Forelimb muscle (tissue), 1 donor: Measurements from ENCODE around the gene SENP7. TPM values are rescaled to one million over a fixed set of nuclear protein-coding genes. Genes with fewer than 3 reads are reported as not detected.
"Not testable (repeated sequence)": the region's sequence is repeated elsewhere in the genome, so short reads cannot be mapped to it uniquely, and the experiment has no call there.

ENCODE experiments used
- DNase-seq: peaks from one replicate; pipeline ENCODE4 v3.0.0-alpha.2; 2013; ENCODE audit warnings: low read depth
- polyA plus RNA-seq: library from polyadenylated mRNA; unstranded; fragments of 120-200 nt; gene quantifications from one replicate; pipeline ENCODE4 v1.2.1, GENCODE V29; 2013; ENCODE audit not compliant: insufficient read length

SENP7 gene
- polyA plus RNA-seq, 1 donor, result 36.9 TPM

- no peak for DNase-seq
Measured at GRCh38 chr3:101454629-101455028, 58.4 kb downstream of the SENP7 start.

DNA sequence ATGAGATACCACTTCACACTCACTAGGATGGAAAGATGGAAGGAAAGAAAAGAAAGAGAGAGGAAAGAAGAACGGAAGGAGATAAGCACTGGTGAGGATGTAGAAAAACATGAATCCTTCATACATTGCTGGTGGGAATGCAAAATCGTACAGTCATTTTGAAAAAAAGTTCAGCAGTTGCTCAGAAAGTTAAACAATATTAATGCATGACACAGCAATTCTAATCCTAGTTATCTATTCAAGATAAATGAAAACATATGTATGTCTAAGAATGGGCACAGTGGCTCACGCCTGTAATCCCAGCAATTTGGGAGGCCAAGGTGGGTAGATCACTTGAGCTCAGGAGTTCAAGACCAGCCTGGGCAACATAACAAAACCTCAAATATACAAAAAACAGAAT, 59.1 kb downstream of the SENP7 start:
- DNase-seq, result no peak

GRCh38 chr3:101438641-101439040, 74.4 kb downstream of the SENP7 start:
- not testable (repeated sequence) for DNase-seq

DNA sequence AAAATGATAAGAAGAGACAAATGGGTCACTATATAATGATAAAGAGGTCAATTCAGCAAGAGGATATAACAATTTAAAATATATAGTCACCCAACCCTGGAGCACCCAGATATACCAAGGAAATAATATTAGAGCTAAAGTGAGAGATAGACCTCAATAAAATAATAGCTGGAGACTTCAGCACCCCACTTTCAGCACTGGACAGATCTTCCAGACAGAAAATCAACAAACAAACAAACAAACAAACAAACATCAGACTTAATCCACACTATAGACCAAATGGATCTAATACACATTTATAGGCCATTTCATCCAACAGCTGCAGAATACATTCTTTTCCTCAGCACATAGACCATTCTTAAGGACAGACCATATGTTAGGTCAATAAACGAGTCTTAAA, 79.4 kb downstream of the SENP7 start:
- DNase-seq, result no peak

GRCh38 chr3:101423984-101424888, 88.8 kb downstream of the SENP7 start:
- no peak for DNase-seq

GRCh38 chr3:101418851-101419250, 94.2 kb downstream of the SENP7 start:
- DNase-seq, result no peak

GRCh38 chr3:101414121-101414520, 98.9 kb downstream of the SENP7 start:
- DNase-seq, result no peak

DNA sequence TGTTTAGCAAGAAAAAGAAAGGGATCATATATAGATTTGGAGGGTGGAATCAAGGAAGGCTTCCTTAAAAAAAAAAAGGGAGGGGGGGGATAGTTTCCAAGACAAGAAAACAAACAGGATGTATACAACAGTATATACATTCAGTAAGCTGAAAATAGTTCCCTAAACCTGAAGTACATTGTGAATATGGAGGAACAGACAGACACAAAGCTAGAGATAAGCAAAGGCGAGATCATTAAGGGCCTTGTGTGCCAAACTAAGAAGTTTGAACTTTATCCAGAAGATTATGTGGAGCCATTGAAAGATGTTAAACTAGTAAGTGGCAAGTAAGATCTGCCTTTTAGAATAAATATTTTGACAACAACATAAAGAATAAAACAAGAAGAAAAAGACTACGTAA, 99.4 kb downstream of the SENP7 start:
- no peak for DNase-seq

GRCh38 chr3:101391413-101391950, 121.5 kb downstream of the SENP7 start:
- DNase-seq, result no peak

DNA sequence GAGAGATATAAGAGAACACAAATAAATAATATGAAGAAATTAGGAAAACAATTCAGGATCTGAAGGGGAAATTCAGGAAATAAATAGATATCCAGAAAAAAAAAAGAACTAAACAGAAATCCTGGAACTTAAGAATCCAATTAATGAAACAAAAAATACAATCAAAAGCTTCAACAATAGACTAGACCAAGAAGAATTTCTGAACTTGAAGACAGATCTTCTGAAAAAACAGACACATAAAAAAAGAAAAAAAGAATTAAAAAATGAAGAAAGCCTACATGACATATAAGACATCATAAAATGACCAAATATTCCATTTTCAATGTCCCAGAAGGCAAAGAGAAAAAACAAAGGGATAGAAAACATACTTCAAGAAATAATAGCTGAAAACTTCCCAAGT, 124.3 kb downstream of the SENP7 start:
- no peak for DNase-seq

DNA sequence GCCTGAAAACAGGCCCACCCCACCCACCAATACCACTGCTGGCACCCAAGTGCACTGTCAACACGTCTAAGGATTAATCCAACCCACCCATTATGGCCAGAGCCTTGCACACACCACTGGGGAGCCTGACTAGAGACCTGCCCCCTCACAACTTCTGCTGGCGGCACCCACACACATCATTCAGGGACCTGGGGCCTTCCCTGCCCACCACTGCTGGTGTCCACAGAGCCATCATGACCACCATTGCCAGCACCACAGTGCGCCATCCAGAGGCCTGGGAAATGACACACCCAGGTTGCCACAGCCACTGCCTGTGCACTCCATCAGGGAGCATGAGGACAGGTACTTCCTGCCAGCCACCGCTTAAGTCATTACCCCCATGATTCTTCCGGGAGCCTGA, 125.7 kb downstream of the SENP7 start:
- DNase-seq, result no peak

- DNase-seq, result no peak
Measured at GRCh38 chr3:101384426-101384825, 128.6 kb downstream of the SENP7 start.

DNA sequence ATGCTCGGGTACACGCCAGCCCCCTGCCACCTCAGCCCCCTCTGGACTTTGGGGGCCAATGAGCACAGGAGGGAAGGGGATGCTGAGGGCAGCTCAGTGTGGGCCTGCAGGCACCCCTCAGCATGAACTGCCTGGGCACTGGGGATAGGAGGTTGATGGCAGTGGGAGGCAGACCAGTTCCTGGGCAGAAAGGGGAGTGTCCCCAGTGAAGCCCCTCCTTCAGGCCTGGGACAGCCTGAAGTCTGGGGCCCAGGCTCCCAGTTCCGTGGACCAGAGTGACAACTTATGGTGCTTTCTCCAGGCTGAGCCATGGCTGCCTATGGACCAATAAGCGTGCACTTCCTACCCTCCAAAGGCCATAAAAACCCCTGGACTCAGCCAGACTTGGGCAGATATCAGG, 129.4 kb downstream of the SENP7 start:
- DNase-seq, result no peak

DNA sequence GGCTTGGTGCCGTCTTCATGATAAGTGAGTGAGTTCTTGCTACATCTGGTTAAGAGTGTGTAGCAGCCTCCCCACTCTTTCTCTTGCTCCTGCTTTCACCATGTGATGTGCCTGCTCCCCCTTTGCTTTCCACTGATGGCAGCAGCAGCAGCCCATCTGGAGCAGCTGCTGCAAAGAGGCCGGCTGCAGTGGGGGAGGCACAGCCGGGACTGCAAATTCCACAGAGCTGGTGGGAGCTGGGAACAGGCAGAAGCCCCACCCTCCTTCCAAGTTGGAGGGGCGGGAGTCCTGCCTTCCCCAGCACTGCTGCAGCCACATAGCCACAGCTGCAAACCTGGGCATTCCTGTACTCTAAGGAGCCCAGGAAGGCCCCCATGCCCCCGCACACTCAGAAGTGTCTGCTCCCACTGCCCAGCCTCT, 129.8 kb downstream of the SENP7 start:
- DNase-seq, result no peak

GRCh38 chr3:101381809-101382208, 131.2 kb downstream of the SENP7 start:
- no peak for DNase-seq

DNA sequence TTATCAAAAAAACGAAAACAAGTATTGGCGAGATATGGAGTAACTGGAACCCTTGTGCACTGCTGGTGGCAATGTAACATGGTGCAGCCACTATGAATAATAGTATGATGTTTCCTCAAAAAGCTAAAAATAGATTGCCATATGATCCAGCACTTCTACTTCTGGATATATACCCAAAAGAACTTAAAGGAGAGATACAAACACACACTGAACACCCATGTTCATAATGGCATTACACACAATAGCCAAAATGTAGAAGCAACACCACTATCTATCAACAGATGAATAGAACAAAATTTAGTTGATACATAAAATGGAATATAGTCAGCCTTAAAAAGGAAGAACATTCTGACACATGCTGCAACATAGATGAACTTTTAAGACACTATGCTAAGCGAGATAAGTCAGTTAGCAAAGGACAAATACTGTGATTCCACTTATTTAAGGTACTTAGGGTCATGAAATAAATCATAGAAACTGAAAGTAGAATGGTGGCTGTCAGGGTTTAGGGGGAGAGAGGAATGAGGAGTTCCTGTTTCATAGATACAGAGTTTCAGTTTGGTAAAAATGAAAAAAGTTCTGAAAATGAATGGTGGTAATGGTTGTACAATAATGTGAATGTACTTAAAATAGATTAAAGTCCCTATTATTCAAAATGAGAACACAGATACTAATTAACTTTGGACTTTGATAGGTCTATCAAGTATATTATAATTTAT, 133.2 kb downstream of the SENP7 start:
- no peak for DNase-seq

GRCh38 chr3:101377796-101378195, 135.2 kb downstream of the SENP7 start:
- DNase-seq, result no peak

- no peak for DNase-seq
Measured at GRCh38 chr3:101377209-101377608, 135.8 kb downstream of the SENP7 start.

DNA sequence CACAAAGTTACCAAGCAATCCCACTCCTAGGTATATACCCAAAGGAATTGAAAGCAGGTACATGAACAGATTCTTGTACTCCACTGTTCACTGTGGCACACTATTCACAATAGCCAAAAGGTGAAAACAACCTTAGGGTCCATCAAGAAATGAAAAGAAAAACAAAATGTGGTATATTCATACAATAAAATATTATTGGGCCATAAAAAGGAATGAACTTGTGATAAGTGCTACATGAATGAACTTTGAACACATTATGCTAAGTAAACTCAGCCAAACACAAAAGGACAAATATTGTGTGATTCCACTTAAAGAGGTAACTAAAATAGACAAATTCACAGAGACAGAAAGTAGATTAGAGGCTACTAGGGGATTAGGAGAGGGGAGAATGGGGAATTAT, 137.4 kb downstream of the SENP7 start:
- no peak for DNase-seq

DNA sequence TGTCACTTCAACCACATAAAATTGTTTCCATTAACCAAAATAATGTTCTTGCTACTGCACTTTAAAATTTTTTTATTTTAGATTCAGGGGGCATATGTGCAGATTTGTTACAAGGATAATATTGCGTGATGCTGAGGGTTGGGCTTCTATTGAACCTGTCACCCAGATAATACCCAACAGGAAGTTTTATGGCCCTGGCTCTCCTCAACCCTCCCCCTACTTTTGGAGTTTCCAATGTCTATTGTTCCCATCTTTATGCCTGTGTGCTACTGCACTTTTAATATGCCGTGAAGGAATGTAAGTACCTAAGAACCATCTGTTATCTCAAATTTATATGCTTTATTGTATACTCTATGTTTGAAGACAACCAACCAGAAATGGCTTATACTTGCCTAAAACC, 150.6 kb downstream of the SENP7 start:
- no peak for DNase-seq

GRCh38 chr3:101351829-101352228, 161.2 kb downstream of the SENP7 start:
- peak; percentile 1 for DNase-seq

- no peak for DNase-seq
Measured at GRCh38 chr3:101340591-101340990, 172.4 kb downstream of the SENP7 start.

DNA sequence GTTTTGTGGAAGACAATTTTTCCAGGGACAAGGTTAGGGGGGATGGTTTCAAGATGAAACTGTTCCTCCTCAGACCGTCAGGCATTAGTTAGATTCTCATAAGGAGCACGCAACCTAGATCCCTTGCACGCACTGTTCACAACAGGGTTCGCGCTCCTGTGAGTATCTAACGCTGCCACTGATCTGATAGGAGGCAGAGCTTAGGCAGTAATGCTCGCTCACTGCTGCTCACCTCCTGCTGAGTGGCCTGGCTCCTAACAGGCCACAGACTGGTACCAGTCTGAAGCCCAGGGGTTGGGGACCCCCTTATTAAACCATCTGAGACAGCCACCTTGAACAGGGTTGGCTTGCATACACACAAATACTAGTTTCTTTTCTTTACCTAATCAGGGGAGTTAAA, 179.1 kb downstream of the SENP7 start:
- no peak for DNase-seq
